Measurements from ENCODE around the gene TTLL4.

TTLL4 gene

GRCh38 chr2:218798767-218799504 is 88.3 kb downstream of the TTLL4 start:
- TF ChIP-seq CTCF (conservative IDR thresholded peaks at IDR 0.05; ENCODE audit: low read depth): no peak
- DNase-seq (ENCODE audit: low spot score): no peak
- H3K27ac ChIP-seq: no peak overlapping the region
- CTCF ChIA-PET: no interaction called here
- POLR2A ChIA-PET (ENCODE audit: low non-redundant PET): no interaction called here

GRCh38 chr2:218799990-218800389 is 89.4 kb downstream of the TTLL4 start:
- no peak overlapping the region for H3K27ac ChIP-seq
- no peak for TF ChIP-seq CTCF (conservative IDR thresholded peaks at IDR 0.05; ENCODE audit: low read depth)
- CTCF ChIA-PET: interaction anchor here (0.7 kb wide), 1 partner anchor 46 kb away, joined by 3 read pairs; no protein-coding TSS in a partner anchor
- DNase-seq (ENCODE audit: low spot score): no peak
- POLR2A ChIA-PET (ENCODE audit: low non-redundant PET): no interaction called here

- CTCF ChIA-PET: no interaction called here
- TF ChIP-seq CTCF (conservative IDR thresholded peaks at IDR 0.05; ENCODE audit: low read depth): no peak
- POLR2A ChIA-PET (ENCODE audit: low non-redundant PET): no interaction called here
- no peak overlapping the region for H3K27ac ChIP-seq
- DNase-seq (ENCODE audit: low spot score): no peak
Measured at GRCh38 chr2:218802386-218802994, 91.9 kb downstream of the TTLL4 start.

- no peak for DNase-seq (ENCODE audit: low spot score)
- H3K27ac ChIP-seq: no peak overlapping the region
- TF ChIP-seq CTCF (conservative IDR thresholded peaks at IDR 0.05; ENCODE audit: low read depth): no peak
- ChIA-PET POLR2A (ENCODE audit: low non-redundant PET) (no interaction called here), CTCF (no interaction called here)
Measured at GRCh38 chr2:218804817-218805216, 94.2 kb downstream of the TTLL4 start.
